Testis (tissue), 3 donors: ENCODE results near the gene NRCAM. TPM values are rescaled to one million over a fixed set of nuclear protein-coding genes. Genes with fewer than 3 reads are reported as not detected.

Source experiments
- DNase-seq: peaks from one replicate; pipeline ENCODE4 v3.0.0-alpha.2; 2019
- H3K27ac ChIP-seq, 2 donors: fragments of 200-600 bp; sonication (generic); one replicate each; pipeline ENCODE4 v1.5.1; 2019
- H3K27me3 ChIP-seq: fragments of 200-600 bp; sonication (generic); one replicate; pipeline ENCODE4 v1.5.1; 2019
- H3K36me3 ChIP-seq: fragments of 200-600 bp; sonication (generic); one replicate; pipeline ENCODE4 v1.5.1; 2017; ENCODE audit warnings: low read depth; ENCODE audit errors: missing control alignments
- H3K4me1 ChIP-seq: fragments of 200-600 bp; sonication (generic); one replicate; pipeline ENCODE4 v1.5.1; 2019
- H3K4me3 ChIP-seq, 2 donors: fragments of 200-600 bp; sonication (generic); one replicate each; pipeline ENCODE4 v1.5.1; 2017 to 2019
- H3K9me3 ChIP-seq: fragments of 200-600 bp; sonication (generic); one replicate; pipeline ENCODE4 v1.5.1; 2017
- POLR2A ChIP-seq: fragments of 450-650 bp; IDR thresholded peaks from one replicate; pipeline ENCODE4 v1.6.1; 2017; ENCODE audit warnings: antibody characterized with exemption, mild to moderate bottlenecking, moderate library complexity
- WGBS, 2 donors: methylation state at CpG; one replicate each; pipeline ENCODE4 v1.1.5; 2018; 5-methylcytosine and 5-hydroxymethylcytosine counted together
- intact Hi-C: fragments of 100-400 bp; cut with DNase I; formaldehyde crosslinking; loops from one replicate; pipeline ENCODE4 v1.15.1; 2023; ENCODE audit warnings: low total_unique reads
- polyA plus RNA-seq: library from polyadenylated mRNA; stranded (reverse); fragments of 350-450 nt; fragmentation: Illumina TruSeq; extraction: RNeasy Lipid Tissue Mini Kit (QIAGEN cat#74804); gene quantifications from one replicate; pipeline ENCODE4 v1.2.3, GENCODE V29; 2014; ENCODE audit warnings: low read depth, low replicate concordance; ENCODE audit not compliant: insufficient read depth
- total RNA-seq, 2 donors: library from RNA; depleted of rRNA; stranded (reverse); fragments of >200 nt; gene quantifications; one replicate each; pipeline ENCODE4 v1.2.3, GENCODE V29; 2016
- TF ChIP-seq, protein P1 (sequence below), 3 experiments: fragments of 450-650 bp in 2 of 3; fragments of 200-600 bp in 1 of 3; sonication (generic) in 1 of 3; IDR thresholded peaks; one replicate each; pipeline ENCODE4 v1.5.1; 2016 to 2019; ENCODE audit warnings: antibody characterized with exemption in 3 of 3, mild to moderate bottlenecking in 2 of 3, moderate library complexity in 1 of 3

The NRCAM gene
- total and polyA plus RNA-seq, 3 donors from 2014 or later = 7.4 to 11.4 (median 7.6) TPM

DNA sequence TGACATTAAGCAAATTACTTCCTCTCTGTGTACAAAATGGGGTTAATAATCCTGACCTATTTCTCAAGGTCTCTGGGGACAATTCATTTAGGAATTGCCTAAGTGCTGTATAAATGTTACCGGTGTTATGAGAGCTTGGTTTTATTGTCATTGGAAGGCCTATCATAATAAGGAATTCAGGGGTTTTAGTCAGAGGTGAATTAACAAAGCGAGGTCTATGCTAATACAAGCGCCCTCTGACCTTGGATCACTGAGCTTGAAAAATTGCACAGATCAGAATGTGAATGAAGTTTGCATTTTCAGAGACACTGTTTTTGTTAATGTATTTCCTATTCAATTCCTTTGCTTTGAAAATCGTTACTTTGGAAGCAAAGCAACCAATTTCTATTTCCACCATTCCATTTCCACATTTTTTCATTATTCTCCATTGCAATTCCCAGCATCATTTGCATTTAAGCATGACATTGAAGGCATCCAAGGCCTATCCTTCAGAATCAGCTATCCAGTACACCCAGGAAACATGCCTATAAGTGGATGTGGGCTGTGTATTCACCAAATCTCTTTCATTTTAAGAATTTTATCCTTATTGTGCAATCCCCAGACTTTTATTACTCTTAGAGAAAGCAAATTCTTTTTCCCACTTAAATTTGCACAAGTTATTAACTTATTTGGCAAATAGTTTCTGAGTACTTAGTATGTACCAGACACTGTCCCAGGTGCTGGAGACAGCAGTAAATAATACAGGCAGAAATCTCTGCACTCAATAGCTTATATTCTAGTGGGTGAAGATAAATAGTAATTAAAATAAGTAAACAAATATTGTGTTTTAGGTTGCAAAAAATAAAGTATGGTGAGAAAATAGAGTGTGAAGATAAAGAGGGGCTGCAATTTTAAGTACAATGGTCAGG is 133.1 kb downstream of the NRCAM start:
- intact Hi-C loops = no loop called here
- WGBS, 2 donors = 66 to 72% methylated on average over 4 of the region's 4 CpGs
- Histone ChIP-seq H3K4me3 (no peak overlapping the region), H3K9me3 (no peaks in the 10 kb centered on the region), H3K27ac (no peak overlapping the region), H3K27me3 (no peaks in the 10 kb centered on the region), H3K36me3 (no peaks in the 10 kb centered on the region), H3K4me1 (no peaks in the 10 kb centered on the region)
- DNase-seq = no peak
- TF ChIP-seq, protein P1, sequence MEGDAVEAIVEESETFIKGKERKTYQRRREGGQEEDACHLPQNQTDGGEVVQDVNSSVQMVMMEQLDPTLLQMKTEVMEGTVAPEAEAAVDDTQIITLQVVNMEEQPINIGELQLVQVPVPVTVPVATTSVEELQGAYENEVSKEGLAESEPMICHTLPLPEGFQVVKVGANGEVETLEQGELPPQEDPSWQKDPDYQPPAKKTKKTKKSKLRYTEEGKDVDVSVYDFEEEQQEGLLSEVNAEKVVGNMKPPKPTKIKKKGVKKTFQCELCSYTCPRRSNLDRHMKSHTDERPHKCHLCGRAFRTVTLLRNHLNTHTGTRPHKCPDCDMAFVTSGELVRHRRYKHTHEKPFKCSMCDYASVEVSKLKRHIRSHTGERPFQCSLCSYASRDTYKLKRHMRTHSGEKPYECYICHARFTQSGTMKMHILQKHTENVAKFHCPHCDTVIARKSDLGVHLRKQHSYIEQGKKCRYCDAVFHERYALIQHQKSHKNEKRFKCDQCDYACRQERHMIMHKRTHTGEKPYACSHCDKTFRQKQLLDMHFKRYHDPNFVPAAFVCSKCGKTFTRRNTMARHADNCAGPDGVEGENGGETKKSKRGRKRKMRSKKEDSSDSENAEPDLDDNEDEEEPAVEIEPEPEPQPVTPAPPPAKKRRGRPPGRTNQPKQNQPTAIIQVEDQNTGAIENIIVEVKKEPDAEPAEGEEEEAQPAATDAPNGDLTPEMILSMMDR (IDR thresholded peaks at IDR 0.05) = no peak
- no peak for TF ChIP-seq POLR2A

DNA sequence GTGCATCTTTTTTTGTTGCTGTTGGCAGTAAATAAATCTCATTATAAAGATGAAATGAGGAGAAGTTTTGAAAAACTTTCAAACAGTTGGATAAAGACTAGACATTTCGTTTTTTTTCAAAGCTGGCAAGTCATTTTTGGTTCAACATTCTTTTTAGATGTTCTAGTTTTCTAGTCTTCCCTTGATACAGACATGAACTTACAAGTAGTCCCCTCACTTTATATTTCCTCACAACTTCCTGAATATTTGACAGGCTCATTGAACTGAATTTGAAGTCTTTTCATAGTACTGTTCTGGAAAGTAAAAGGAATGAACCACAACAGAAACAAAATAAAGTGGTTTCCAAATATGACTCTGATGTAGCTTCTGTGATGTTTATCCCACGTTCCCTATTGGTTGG is 134.2 kb downstream of the NRCAM start:
- TF ChIP-seq, protein P1 (IDR thresholded peaks at IDR 0.05) = no peak
- TF ChIP-seq POLR2A = no peak
- Histone ChIP-seq H3K4me1 (no peaks in the 10 kb centered on the region), H3K27ac (no peak overlapping the region), H3K36me3 (no peaks in the 10 kb centered on the region), H3K4me3 (no peak overlapping the region), H3K9me3 (no peaks in the 10 kb centered on the region), H3K27me3 (no peaks in the 10 kb centered on the region)
- 69 to 76% methylated on average over 2 of the region's 2 CpGs for WGBS, 2 donors
- DNase-seq = no peak
- intact Hi-C loops = no loop called here

DNA sequence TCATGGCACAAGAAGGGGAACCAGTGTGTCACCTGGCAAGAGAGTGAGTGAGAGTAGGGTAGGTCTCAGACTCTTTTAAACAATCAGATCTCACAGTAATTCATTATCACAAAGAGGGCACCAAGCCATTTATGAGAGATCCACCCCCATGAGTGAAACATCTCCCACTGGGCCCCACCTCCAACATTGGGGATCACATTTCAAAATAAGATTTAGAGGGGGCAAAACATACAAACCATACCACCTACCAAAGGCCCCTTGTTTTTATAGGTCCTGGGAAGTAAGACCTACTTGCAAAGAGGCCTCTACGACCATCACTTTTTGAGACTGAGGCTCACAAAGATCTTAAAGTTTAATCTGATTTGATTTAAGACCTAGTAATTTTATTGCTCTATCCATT is 134.9 kb downstream of the NRCAM start:
- intact Hi-C loops = no loop called here
- H3K36me3 ChIP-seq = no peaks in the 10 kb centered on the region
- H3K27ac ChIP-seq = no peak overlapping the region
- DNase-seq = no peak
- 85 to 86% methylated on average over 1 of the region's 1 CpG for WGBS, 2 donors
- no peak overlapping the region for H3K4me3 ChIP-seq
- no peaks in the 10 kb centered on the region for H3K27me3 ChIP-seq
- no peaks in the 10 kb centered on the region for H3K4me1 ChIP-seq
- no peaks in the 10 kb centered on the region for H3K9me3 ChIP-seq
- TF ChIP-seq, protein P1 (IDR thresholded peaks at IDR 0.05) = no peak
- no peak for TF ChIP-seq POLR2A

DNA sequence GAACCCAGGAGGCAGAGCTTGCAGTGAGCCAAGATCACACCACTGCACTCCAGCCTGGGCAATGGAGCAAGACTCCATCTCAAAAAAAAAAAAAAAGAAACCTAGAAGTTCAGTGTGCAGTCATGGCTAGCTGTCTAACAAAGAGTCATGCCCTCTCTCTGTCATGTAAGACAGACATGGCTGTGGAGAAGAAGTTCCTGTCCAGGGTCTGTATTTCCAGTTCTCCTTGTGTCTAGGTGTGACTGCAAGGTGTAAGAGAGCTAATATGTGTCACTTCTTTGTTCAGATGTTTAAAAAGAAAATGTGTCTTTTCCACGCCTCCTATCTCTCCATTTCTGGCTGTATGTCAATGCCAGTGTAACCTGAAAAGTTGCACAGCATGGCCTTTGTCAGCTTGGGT is 139.5 kb downstream of the NRCAM start:
- Histone ChIP-seq H3K9me3 (no peaks in the 10 kb centered on the region), H3K4me1 (no peaks in the 10 kb centered on the region), H3K36me3 (no peaks in the 10 kb centered on the region), H3K4me3 (no peak overlapping the region), H3K27me3 (no peaks in the 10 kb centered on the region), H3K27ac (no peak overlapping the region)
- no peak for TF ChIP-seq POLR2A
- TF ChIP-seq, protein P1 (IDR thresholded peaks at IDR 0.05) = no peak
- intact Hi-C loops = no loop called here
- 79% methylated on average over 1 of the region's 1 CpG for WGBS, 2 donors
- no peak for DNase-seq

DNA sequence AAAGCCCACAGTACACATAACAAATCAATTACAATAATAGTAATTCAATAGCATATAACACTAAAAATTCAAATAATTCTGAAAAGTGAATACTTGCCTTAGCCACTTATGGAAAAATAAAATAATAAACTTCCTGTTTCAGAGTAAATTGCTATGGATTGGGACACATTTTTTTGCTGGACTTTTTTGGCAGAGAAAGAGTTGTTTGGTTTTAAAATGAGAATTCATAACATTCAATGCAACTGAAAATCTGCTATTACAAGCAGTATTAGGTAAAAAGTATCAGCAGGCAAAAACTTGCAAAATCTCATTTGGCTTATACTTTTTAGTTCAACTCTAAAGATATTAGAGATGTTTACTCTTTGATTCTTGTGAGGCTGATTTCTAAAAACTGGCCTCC is 141.7 kb downstream of the NRCAM start:
- no peak for TF ChIP-seq POLR2A
- TF ChIP-seq, protein P1 (IDR thresholded peaks at IDR 0.05) = no peak
- intact Hi-C loops = no loop called here
- Histone ChIP-seq H3K27ac (no peak overlapping the region), H3K4me3 (no peak overlapping the region), H3K36me3 (no peaks in the 10 kb centered on the region), H3K4me1 (no peaks in the 10 kb centered on the region), H3K27me3 (no peaks in the 10 kb centered on the region), H3K9me3 (no peaks in the 10 kb centered on the region)
- no peak for DNase-seq
